Activated CD4-positive, alpha-beta memory T cell treated with anti-CD3 and anti-CD28 coated beads for 36 hours (primary cell): ENCODE measurements around the gene TCAP. TPM values are rescaled to one million over a fixed set of nuclear protein-coding genes. Genes with fewer than 3 reads are reported as not detected.

Experiments used
- CTCF ChIA-PET: fragments of 350-600 bp; sonication (Branson Sonifier 250); formaldehyde crosslinking; loops from one replicate; lab custom pipeline; 2021; ENCODE audit warnings: antibody characterized with exemption, inconsistent platforms; lab: Charles Lee
- POLR2A ChIA-PET: fragments of 350-600 bp; sonication (Branson Sonifier 250); formaldehyde crosslinking; loops from one replicate; lab custom pipeline; 2021; ENCODE audit warnings: antibody characterized with exemption; lab: Charles Lee
- DNase-seq: peaks from one replicate; pipeline ENCODE4 v3.0.0-alpha.2; 2020
- H3K27ac Mint-ChIP-seq: one replicate; pipeline ENCODE4 v1.8.0; 2021; ENCODE audit warnings: mixed read lengths
- H3K27me3 Mint-ChIP-seq: one replicate; pipeline ENCODE4 v1.8.0; 2021; ENCODE audit warnings: mixed read lengths
- H3K36me3 Mint-ChIP-seq: one replicate; pipeline ENCODE4 v1.8.0; 2021; ENCODE audit warnings: mixed read lengths
- H3K4me1 Mint-ChIP-seq: one replicate; pipeline ENCODE4 v1.8.0; 2021; ENCODE audit warnings: low read depth, mixed read lengths
- H3K4me3 Mint-ChIP-seq: one replicate; pipeline ENCODE4 v1.8.0; 2021; ENCODE audit warnings: mild to moderate bottlenecking, mixed read lengths
- H3K9me3 Mint-ChIP-seq: one replicate; pipeline ENCODE4 v1.8.0; 2021; ENCODE audit warnings: mixed read lengths
- intact Hi-C: fragments of 100-400 bp; cut with micrococcal nuclease; formaldehyde crosslinking; loops from one replicate; pipeline ENCODE4 v1.15.1; 2023
- total RNA-seq, 2 experiments: library from RNA; stranded (reverse); gene quantifications; one replicate each; pipeline ENCODE4 v1.2.3, GENCODE V29; 2021

TCAP gene
- total RNA-seq = under 1 TPM; 0.80 to 0.90 TPM

- peaks cover 9% of the 10 kb centered on the region for H3K36me3 Mint-ChIP-seq
- no peak for DNase-seq
- peaks cover 8% of the 10 kb centered on the region for H3K4me1 Mint-ChIP-seq
- H3K9me3 Mint-ChIP-seq = no peaks in the 10 kb centered on the region
- peaks cover 22% of the 10 kb centered on the region for H3K27me3 Mint-ChIP-seq
- intact Hi-C loops = no loop called here
- H3K4me3 Mint-ChIP-seq = no peak within 1 kb of the TSS
- ChIA-PET CTCF (interaction anchor here (0.6 to 3.2 kb wide), 6 partner anchors 11 to 223 kb away, joined by 4 to 18 read pairs (median 8); no protein-coding TSS in a partner anchor), POLR2A (interaction anchor here (1.3 kb wide), 1 partner anchor 13 kb away, joined by 3 read pairs; no protein-coding TSS in a partner anchor)
- no peak within 1 kb of the TSS for H3K27ac Mint-ChIP-seq
These were observed at the start of gene TCAP for GRCh38 chr17:39664581-39665561. TSS of gene TCAP (plus strand) at chr17:39665349. CDS start at chr17:39665360, 11 bp downstream.

- Mint-ChIP-seq H3K36me3 (no peaks in the 10 kb centered on the region), H3K9me3 (no peaks in the 10 kb centered on the region), H3K27me3 (peaks cover 14% of the 10 kb centered on the region), H3K27ac (no peak overlapping the region), H3K4me3 (no peak overlapping the region), H3K4me1 (no peaks in the 10 kb centered on the region)
- no peak for DNase-seq
- CTCF ChIA-PET = no interaction called here
- POLR2A ChIA-PET = no interaction called here
- intact Hi-C loops = no loop called here
These were observed 49.7 kb upstream of the TCAP start for GRCh38 chr17:39615434-39615833.

GRCh38 chr17:39617100-39617445 lies 48.1 kb upstream of the TCAP start:
- H3K27ac Mint-ChIP-seq = no peak overlapping the region
- H3K4me3 Mint-ChIP-seq = peak overlapping the region; percentile 53
- POLR2A ChIA-PET = no interaction called here
- DNase-seq = no peak
- no peaks in the 10 kb centered on the region for H3K36me3 Mint-ChIP-seq
- CTCF ChIA-PET = interaction anchor here (1.5 kb wide), 1 partner anchor 69 kb away, joined by 7 read pairs; no protein-coding TSS in a partner anchor
- H3K27me3 Mint-ChIP-seq = peaks cover 11% of the 10 kb centered on the region
- intact Hi-C loops = no loop called here
- peaks cover 4% of the 10 kb centered on the region for H3K4me1 Mint-ChIP-seq
- H3K9me3 Mint-ChIP-seq = no peaks in the 10 kb centered on the region

GRCh38 chr17:39617446-39618245 lies 47.5 kb upstream of the TCAP start:
- peaks cover 10% of the 10 kb centered on the region for H3K4me1 Mint-ChIP-seq
- H3K9me3 Mint-ChIP-seq = no peaks in the 10 kb centered on the region
- POLR2A ChIA-PET = interaction anchor here (1.0 kb wide), 1 partner anchor 12 kb away, joined by 4 read pairs; no protein-coding TSS in a partner anchor
- DNase-seq = peak; percentile 60
- H3K36me3 Mint-ChIP-seq = no peaks in the 10 kb centered on the region
- no peak overlapping the region for H3K27ac Mint-ChIP-seq
- H3K4me3 Mint-ChIP-seq = peak overlapping the region; percentile 61
- CTCF ChIA-PET = interaction anchor here (1.5 to 8.6 kb wide), 2 partner anchors 15 to 70 kb away, joined by 7 to 178 read pairs; no protein-coding TSS in a partner anchor
- H3K27me3 Mint-ChIP-seq = peaks cover 11% of the 10 kb centered on the region
- intact Hi-C loops = no loop called here

GRCh38 chr17:39618246-39618913 lies 46.8 kb upstream of the TCAP start:
- Mint-ChIP-seq H3K9me3 (no peaks in the 10 kb centered on the region), H3K27ac (no peak overlapping the region), H3K27me3 (peaks cover 5% of the 10 kb centered on the region), H3K4me3 (peak overlapping the region; percentile 61), H3K4me1 (peaks cover 15% of the 10 kb centered on the region), H3K36me3 (no peaks in the 10 kb centered on the region)
- CTCF ChIA-PET = interaction anchor here (0.5 to 8.6 kb wide), 9 partner anchors 10 to 1036 kb away, joined by 3 to 178 read pairs (median 4); no protein-coding TSS in a partner anchor
- DNase-seq = no peak
- intact Hi-C loops = no loop called here
- POLR2A ChIA-PET = interaction anchor here (1.0 kb wide), 1 partner anchor 13 kb away, joined by 4 read pairs; no protein-coding TSS in a partner anchor

GRCh38 chr17:39618956-39619785 lies 46.0 kb upstream of the TCAP start:
- Mint-ChIP-seq H3K4me3 (no peak overlapping the region), H3K4me1 (peaks cover 17% of the 10 kb centered on the region), H3K9me3 (no peaks in the 10 kb centered on the region), H3K27me3 (peaks cover 5% of the 10 kb centered on the region), H3K36me3 (no peaks in the 10 kb centered on the region), H3K27ac (no peak overlapping the region)
- intact Hi-C loops = no loop called here
- ChIA-PET POLR2A (interaction anchor here (0.6 kb wide), 1 partner anchor 136 kb away, joined by 6 read pairs; no protein-coding TSS in a partner anchor), CTCF (interaction anchor here (0.5 to 8.6 kb wide), 11 partner anchors 9 to 1037 kb away, joined by 3 to 178 read pairs (median 5); no protein-coding TSS in a partner anchor)
- DNase-seq = no peak

GRCh38 chr17:39619786-39620101 lies 45.4 kb upstream of the TCAP start:
- CTCF ChIA-PET = interaction anchor here (0.8 to 8.6 kb wide), 11 partner anchors 8 to 161 kb away, joined by 3 to 178 read pairs (median 5); partner anchors contain the start of gene PNMT
- Mint-ChIP-seq H3K36me3 (no peaks in the 10 kb centered on the region), H3K27me3 (peaks cover 8% of the 10 kb centered on the region), H3K4me1 (peaks cover 17% of the 10 kb centered on the region), H3K4me3 (no peak overlapping the region), H3K9me3 (no peaks in the 10 kb centered on the region), H3K27ac (no peak overlapping the region)
- intact Hi-C loops = loop anchor here (5.0 kb wide), 1 partner anchor 113 kb away; the partner anchor contains the start of gene MIEN1
- POLR2A ChIA-PET = interaction anchor here (0.6 kb wide), 1 partner anchor 135 kb away, joined by 6 read pairs; no protein-coding TSS in a partner anchor
- no peak for DNase-seq

- H3K9me3 Mint-ChIP-seq = no peaks in the 10 kb centered on the region
- peak; percentile 92 for DNase-seq
- intact Hi-C loops = loop anchor here (1.0 to 5.0 kb wide), 5 partner anchors 13 to 359 kb away; partner anchors contain the start of genes MIEN1 and PSMD3
- CTCF ChIA-PET = interaction anchor here (0.5 to 8.6 kb wide), 76 partner anchors 9 to 491 kb away, joined by 3 to 178 read pairs (median 5); partner anchors contain the start of genes ERBB2, IKZF3, LRRC3C and MIEN1
- peak overlapping the region; percentile 76 for H3K4me3 Mint-ChIP-seq
- peak overlapping the region; percentile 97 for H3K27ac Mint-ChIP-seq
- no peaks in the 10 kb centered on the region for H3K36me3 Mint-ChIP-seq
- peaks cover 23% of the 10 kb centered on the region for H3K4me1 Mint-ChIP-seq
- POLR2A ChIA-PET = interaction anchor here (0.9 to 1.4 kb wide), 3 partner anchors 135 to 358 kb away, joined by 3 to 5 read pairs (median 3); partner anchors contain the start of gene PSMD3
- H3K27me3 Mint-ChIP-seq = peaks cover 20% of the 10 kb centered on the region
These were observed 43.4 kb upstream of the TCAP start for GRCh38 chr17:39621523-39622379.

GRCh38 chr17:39622380-39623006 lies 42.7 kb upstream of the TCAP start:
- CTCF ChIA-PET = interaction anchor here (0.6 to 8.6 kb wide), 42 partner anchors 10 to 491 kb away, joined by 3 to 178 read pairs (median 6); partner anchors contain the start of genes LRRC3C, MIEN1, NEUROD2 and ORMDL3
- peaks cover 25% of the 10 kb centered on the region for H3K4me1 Mint-ChIP-seq
- peak overlapping the region; percentile 76 for H3K4me3 Mint-ChIP-seq
- H3K27ac Mint-ChIP-seq = peak overlapping the region; percentile 97
- intact Hi-C loops = loop anchor here (1.0 to 5.0 kb wide), 6 partner anchors 12 to 358 kb away; partner anchors contain the start of genes MIEN1 and PSMD3
- no peaks in the 10 kb centered on the region for H3K36me3 Mint-ChIP-seq
- H3K9me3 Mint-ChIP-seq = no peaks in the 10 kb centered on the region
- POLR2A ChIA-PET = interaction anchor here (0.9 to 1.4 kb wide), 3 partner anchors 19 to 358 kb away, joined by 3 to 5 read pairs (median 3); partner anchors contain the start of gene PSMD3
- H3K27me3 Mint-ChIP-seq = peaks cover 22% of the 10 kb centered on the region
- DNase-seq = peak; percentile 84
